Inflammatory macrophage (primary cell): Measurements from ENCODE around the gene MAMDC4.
"Not testable (repeated sequence)": the region's sequence is repeated elsewhere in the genome, so short reads cannot be mapped to it uniquely, and the experiment has no call there.

Experiments used
- DNase-seq, 2 donors: peaks; one replicate each; pipeline ENCODE4 v3.0.0-alpha.2; 2020 to 2022

MAMDC4 gene

DNA sequence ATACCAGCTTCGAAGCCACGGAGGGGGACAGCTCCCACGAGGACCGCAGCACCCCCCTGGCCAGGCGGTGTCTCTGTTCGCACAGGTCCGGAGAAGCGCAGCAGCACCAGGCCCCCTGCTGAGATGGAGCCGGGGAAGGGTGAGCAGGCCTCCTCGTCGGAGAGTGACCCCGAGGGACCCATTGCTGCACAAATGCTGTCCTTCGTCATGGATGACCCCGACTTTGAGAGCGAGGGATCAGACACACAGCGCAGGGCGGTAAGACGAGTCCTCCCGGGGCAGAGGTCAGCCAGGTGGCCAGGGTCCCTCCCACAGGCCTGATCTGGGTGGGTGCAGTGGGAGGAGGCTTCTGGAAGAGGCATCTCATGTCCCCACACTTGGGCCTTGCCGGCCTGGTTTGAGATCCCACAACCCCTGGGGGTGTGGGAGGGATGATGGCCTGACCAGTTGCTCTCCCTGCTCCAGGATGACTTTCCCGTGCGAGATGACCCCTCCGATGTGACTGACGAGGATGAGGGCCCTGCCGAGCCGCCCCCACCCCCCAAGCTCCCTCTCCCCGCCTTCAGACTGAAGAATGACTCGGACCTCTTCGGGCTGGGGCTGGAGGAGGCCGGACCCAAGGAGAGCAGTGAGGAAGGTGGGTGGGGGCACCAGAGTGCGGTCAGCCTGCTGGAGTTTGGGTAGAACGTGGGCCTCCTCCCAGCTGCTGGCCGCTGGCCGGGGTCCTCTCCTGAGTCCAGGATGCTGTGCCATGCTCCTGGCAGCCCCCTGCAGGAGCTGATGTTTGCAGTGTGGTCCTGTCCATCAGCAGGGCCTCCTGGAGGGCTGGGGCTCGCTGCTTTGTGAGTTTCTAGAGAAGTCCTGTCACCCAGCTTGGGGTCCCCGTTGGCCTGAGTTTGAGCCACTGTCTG lies 12.7 kb upstream of the MAMDC4 start:
- no peak for DNase-seq

GRCh38 chr9:136840140-136840876 lies 11.8 kb upstream of the MAMDC4 start:
- DNase-seq, result no peak

GRCh38 chr9:136840877-136841645 lies 11.1 kb upstream of the MAMDC4 start:
- peak; percentile 4 to 45 for DNase-seq

DNA sequence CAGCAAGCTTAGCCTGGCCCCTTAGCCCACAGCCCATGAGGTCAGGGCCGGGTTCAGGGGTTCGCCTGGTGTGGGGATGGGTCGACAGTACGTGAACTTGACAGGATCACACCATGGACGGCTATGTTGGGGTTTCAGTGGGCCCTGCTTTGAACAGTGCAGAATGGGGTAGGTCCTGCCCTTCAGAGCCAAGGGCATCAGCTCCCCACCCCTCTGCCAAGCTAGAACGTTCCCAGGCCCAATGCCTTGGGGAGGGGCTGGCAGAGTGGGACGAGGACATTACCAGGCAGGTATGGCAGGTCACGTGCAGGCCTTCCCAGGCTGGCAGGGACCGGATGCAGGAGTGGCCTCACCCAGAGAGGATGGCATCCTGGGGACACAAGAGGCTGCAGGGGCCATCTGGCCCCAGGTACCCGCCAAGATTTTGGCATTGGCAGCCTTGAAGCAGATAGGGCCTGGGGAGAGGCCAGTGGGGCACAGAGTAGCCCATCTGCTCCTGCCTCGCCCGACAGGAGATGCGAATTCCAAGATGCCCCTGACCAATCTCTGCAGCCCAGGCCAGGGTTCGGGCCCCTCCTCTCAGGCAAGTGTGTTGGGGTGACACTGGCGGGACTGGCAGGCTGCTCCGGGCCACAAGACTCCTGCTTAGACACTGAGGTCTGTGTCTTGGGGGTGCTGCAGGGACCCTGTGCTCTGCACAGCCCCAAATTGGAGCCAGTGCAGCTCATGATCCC lies 10.3 kb upstream of the MAMDC4 start:
- DNase-seq, result not testable (repeated sequence)

DNA sequence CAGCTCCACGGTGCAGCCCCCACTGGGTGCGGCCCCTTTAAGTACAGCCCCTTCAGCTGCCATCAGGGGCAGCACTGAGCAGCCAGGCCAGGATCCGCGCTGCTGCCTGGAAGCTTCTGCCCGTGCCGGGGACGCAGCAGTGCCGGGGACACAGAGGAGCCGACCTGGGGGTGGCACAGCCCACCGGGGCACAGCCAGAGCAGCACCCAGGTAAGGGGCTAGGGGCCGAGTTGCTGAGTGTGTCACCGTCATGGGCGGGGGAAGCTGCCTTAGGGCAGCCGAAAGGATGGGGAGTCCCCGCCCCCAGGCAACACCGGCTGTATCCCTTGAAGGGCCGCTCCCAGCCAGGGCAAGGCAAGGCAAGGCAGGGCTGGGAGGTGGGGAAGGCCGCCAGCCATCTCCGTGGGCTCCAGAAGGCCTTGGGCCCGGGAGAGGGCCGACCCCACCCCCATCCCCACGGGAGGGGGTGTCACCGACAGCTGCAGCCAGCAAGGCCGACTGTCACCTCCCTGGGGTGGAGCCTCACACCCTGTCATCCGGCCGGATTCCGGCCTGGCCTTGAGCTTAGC lies 9.7 kb upstream of the MAMDC4 start, which contains the start of gene AJM1:
Gene AJM1 (plus strand): TSS at position 99 of the 569 bp plus-strand sequence. CDS start 1,937 bp downstream, outside the sequence.
- DNase-seq, result peak; percentile 74 to 75

DNA sequence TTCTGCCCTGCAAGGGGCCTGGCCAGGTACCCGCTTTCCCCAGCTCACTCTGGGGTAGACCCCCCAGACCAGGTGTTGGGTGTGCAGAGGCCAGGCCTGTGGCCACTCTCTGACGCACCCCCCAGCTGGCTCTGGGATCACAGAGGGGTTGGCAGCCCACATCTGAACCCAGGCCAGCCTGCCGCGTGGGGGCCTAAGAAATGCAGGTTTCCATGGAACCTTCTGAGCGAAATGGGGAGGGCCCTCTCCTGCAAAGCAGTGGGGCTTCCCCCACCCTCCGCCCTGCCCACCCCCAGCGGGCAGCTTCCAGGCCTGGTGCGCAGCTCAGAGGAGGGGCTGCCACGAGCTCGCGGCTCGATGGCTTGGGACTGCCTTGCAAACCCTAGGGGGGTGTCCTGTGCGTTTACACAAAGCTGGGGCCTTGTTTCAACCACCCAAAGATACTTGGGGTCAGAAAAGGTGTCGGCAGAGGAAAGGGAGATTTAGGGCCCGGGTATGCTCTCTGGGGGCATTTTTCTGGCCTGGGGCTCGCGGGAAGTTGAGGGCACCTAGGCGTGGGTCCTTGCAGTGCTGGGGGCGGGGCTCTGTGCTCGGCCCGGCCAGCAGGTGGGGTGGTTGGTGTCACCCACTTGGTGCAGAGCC lies 8.9 kb upstream of the MAMDC4 start:
- not testable (repeated sequence) for DNase-seq

DNA sequence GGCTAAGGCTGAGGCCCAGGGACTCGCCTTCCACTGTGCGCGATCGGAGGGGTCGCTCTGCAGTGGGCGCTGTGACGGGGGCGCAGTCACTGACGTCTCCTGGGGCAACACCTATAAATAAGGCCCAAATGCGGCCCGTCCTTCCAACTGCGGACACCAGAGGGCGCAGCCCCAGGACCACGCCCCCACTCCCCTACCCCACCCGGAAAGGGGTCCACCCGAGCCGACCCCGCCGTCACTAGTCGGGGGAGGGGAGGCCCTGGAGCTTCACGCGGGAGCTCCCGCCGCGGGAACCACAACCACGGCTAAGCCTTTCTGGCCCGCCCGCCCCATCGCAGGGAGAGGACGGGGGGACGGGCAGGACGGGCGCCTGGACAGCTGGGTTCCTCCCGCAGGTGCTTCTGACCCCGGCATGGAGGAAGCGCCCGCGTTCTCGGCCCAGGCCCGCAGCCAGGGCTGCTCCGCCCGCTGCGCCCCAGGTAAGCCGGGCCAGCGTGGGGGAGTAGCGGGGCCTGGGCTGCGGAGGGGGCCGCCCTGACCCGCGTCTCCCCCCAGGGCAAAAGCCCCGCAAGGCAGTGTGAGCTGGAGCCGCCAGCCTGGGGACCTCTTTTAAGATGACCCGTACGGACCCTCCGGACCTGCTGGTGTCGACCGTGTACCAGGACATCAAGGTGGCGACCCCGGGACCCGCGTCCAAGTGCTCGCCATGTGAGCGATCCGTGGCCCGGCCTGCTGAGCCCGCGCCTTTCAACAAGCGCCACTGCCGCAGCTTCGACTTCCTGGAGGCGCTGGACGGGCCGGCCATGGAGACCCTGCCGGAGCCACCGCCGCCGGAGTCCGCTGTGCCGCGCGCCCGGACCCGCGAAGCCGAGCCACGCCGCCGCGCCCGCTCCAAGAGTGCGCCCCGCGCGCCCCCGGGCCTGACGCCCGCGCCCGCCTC lies 8.1 kb upstream of the MAMDC4 start:
- DNase-seq, result not testable (repeated sequence)

GRCh38 chr9:136844761-136845464 lies 7.2 kb upstream of the MAMDC4 start:
- no peak for DNase-seq

DNA sequence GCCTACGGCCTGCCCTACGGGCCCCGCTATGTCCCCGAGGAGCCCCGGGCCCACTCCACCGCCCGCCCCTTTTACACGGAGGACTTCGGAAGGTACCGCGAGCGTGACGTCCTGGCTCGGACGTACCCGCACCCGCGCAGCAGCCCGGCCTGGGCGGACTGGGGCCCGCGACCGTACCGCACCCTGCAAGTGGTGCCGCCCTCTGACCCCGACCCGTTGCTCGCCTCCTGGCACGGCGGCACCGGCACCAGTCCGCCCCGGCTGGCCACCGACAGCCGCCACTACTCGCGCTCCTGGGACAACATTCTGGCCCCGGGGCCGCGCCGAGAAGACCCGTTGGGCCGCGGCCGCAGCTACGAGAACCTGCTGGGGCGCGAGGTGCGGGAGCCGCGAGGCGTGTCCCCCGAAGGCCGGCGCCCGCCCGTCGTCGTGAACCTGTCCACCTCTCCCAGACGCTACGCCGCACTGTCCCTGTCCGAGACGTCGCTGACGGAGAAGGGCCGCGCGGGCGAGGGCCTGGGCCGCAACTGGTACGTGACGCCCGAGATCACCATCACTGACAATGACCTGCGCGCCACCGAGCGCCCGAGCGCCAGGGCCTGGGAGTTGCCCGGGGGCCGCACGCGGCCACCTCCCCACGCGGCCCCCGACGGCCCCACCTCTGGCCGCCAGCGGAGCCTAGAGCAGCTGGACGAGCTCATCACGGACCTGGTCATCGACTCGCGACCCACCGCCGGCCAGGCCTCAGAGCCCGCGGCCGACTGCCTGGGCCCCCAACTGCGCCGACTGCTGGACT lies 6.5 kb upstream of the MAMDC4 start:
- no peak for DNase-seq

DNA sequence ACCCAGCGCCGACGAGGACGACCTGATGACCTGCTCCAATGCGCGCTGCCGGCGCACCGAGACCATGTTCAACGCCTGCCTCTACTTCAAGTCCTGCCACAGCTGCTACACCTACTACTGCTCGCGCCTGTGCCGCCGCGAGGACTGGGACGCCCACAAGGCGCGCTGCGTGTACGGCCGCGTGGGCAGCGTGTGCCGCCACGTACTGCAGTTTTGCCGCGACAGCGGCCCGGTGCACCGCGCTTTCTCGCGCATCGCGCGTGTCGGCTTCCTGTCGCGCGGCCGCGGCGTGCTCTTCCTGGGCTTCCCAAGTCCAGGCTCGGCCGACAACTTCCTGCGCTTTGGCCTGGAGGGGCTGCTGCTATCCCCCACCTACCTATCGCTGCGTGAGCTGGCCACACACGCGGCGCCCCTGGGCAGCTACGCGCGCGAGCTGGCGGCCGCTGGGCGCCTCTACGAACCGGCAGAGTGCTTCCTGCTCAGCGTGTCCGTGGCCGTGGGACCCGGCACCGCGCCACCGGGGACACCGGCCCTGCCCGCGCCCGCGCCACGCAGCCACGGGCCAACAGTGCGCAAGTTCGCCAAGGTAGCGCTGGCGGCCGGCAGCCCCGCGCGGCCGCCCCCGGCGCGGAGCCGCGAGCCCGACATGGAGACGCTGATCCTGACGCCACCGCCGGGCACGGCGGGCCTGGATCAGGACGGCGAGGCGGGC lies 5.6 kb upstream of the MAMDC4 start:
- peak in 1 of 2 donors; percentile 16 for DNase-seq

DNA sequence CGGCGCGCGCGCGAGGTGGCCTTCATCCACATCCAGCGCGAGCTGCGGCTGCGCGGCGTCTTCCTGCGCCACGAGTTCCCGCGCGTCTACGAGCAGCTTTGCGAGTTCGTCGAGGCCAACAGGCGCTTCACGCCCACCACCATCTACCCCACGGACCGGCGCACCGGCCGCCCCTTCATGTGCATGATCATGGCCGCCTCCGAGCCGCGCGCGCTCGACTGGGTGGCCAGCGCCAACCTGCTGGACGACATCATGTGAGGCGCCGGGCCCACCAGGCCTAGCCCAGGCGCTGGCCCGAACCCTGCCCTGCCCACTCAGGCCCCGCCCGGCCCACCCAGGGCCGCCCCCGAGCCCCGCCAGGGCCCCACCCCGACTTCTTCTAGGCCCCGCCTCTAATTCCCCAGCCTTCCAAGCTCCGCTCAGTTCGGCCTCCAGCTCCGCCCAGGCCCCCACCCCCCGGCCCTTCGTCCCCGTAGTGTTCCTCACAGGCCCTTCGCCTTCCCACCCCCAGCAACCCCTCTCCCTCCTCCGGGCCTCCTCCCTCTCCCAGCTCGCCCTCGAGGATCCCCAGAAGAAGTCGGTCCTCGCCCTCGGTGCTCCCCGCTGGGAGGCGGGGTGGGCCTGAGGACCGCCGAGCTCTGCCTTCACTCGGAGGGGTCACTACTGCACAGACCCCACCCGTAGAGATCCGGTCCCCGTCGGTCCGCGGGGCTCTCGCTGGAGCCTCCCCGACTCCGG lies 4.9 kb upstream of the MAMDC4 start:
- peak; percentile 16 to 61 for DNase-seq

GRCh38 chr9:136847826-136848392 lies 4.2 kb upstream of the MAMDC4 start:
- peak; percentile 90 to 94 for DNase-seq

DNA sequence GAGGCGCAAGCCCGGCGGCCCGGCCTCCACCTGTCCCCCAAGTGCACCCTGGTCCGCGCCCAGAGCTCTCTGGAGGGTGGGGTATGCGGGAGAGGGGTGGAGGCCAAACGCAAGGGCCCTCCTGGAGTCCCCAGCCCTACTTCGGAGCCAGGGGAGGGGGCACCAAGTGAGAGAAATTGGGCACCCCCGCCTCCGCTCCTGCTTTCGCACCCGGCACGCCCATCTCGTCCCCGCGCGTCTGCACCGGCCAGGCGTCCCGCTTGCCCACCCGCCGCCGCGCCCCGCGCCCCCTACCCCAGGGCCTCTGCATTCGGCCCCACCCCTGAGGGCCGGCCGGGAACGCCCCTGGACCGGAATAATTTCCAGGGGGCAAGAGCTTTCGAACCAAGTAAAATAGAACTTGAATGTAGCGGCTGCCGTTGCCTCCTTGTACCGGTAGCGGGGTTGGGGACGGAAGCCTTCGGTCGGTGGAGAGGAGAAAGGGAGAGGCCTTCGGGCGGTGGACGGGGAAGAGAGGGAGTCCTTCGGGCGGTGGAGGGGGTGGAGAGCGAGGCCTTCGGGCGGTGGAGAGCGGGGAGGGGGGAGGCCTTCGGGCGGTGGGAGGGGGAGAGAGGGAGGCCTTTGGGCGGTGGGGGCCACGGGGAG lies 3.6 kb upstream of the MAMDC4 start:
- DNase-seq, result no peak

DNA sequence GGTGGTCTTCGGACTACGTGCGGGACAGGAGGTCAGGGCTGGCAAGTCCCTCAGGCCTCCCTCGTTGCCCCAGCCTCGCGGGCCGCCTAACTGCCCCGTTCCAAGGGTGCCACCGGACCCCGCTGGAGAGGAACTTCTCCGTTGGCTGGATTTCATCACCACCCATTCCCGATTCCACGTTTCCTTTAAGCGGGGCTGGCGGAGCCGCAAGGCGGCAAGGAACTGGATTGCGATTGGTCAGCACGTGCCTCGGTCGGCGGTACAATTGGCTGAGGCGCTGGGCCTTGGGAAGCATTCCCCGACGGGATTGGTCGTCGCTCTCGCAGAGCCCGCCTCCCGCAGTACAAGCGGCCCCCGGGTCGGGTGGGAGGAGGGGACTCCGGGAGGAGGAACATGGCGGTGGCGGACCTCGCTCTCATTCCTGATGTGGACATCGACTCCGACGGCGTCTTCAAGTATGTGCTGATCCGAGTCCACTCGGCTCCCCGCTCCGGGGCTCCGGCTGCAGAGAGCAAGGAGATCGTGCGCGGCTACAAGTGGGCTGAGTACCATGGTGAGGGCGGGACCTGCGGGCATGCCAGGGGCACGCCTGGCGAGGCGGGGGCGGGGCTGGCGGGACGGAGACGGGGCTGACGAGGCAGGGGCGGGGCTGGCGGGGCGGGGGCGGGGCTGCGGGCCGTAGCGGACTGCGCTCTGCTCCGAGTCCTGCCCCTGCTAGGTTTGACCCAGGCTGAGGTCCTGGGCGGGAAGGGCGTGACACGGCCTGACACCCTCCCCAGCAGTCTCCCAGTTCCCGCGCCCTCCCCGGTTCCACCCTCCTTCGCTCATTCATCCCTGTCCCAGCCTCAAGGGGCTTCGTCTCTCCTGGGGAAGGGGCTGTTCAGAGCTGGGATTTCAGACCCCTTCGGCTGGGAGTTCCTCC lies 2.8 kb upstream of the MAMDC4 start, which contains the start of gene PHPT1:
Gene PHPT1 (plus strand): TSS at position 372 of the 922 bp plus-strand sequence. CDS start 22 bp downstream, at position 394.
- peak; percentile 99 to 100 for DNase-seq
